ENCODE data around the gene RSPO4. TPM values are rescaled to one million over a fixed set of nuclear protein-coding genes. Genes with fewer than 3 reads are reported as not detected.

RSPO4 gene
- total and polyA plus RNA-seq, 2 donors (not counting 3 experiments of a cell fraction or from before 2014, with no cell fraction given), result not detected

DNA sequence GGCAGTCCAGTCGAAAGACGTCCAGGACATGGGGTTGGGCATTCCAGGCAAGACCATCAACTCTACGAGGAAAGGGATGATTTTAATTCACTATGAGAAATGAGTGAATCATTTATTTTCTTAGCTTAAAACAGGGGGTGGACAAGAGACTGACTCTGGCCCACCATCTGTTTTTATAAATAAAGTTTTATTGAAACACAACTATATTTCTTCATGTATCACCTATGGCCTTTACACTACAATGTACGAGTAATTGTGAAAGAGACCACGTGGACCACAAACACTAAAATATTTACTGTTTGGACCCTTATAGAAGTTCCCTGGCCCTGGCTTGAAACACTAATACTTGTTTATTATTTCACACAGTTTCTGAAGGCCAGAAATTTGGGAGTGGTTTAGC, 15.6 kb upstream of the RSPO4 start:
- no peak for FAIRE-seq
- no TSS peak for BruUV-seq (replicated peaks)
- H4K20me1 ChIP-seq (replicated peaks; ENCODE audit: control insufficient read depth, extremely low read depth, insufficient read depth, low read length), result no peaks in the 10 kb centered on the region
- no peaks in the 10 kb centered on the region for H3K36me3 ChIP-seq (ENCODE audit: control insufficient read depth in 2 of 2, extremely low read depth in 1 of 2, insufficient read depth in 2 of 2, low read length in 2 of 2)
- H3K4me2 ChIP-seq (ENCODE audit: insufficient read depth, low read length), result no peak overlapping the region
- no peak overlapping the region for H3K4me3 ChIP-seq (replicated peaks in 1 of 3; ENCODE audit: insufficient read depth in 1 of 3, low read depth in 1 of 3, low read length in 3 of 3)
- intact Hi-C loops (cut with micrococcal nuclease) (no loop called here), dilution Hi-C loops (cut with MboI; ENCODE audit: extremely low pct_ligation_motif_present, low sequenced_read_pairs) (no loop called here)
- no peaks in the 10 kb centered on the region for H3K4me1 ChIP-seq (ENCODE audit: control insufficient read depth, extremely low read depth, insufficient read depth, low read length)
- peaks cover 0 to 1% of the 10 kb centered on the region in 2 experiments for H3K27me3 ChIP-seq (ENCODE audit: control insufficient read depth in 2 of 2, insufficient read depth in 2 of 2, low read length in 2 of 2)
- ChIA-PET CTCF (interaction anchor here (1.1 kb wide), 1 partner anchor 14 kb away, joined by 3 read pairs; no protein-coding TSS in a partner anchor), POLR2A (no interaction called here)
- H3K9ac ChIP-seq (replicated peaks; ENCODE audit: extremely low read depth, insufficient read depth, low read length), result no peak overlapping the region
- H3K9me1 ChIP-seq (replicated peaks; ENCODE audit: control insufficient read depth, extremely low read depth, insufficient read depth, low read length), result no peaks in the 10 kb centered on the region
- no peaks in the 10 kb centered on the region for H3K79me2 ChIP-seq (ENCODE audit: control insufficient read depth, insufficient read depth, low read length)
- no peak overlapping the region for H3K27ac ChIP-seq (ENCODE audit: insufficient read depth, low read depth, low read length)
- H2AFZ ChIP-seq (ENCODE audit: low read depth, low read length), result no peak overlapping the region
- no peak for DNase-seq (ENCODE audit: low read depth, low spot score)
- no peak for TF ChIP-seq MYC (IDR thresholded peaks at IDR 0.05; ENCODE audit: low read depth, low read length)
- TF ChIP-seq, protein P1, sequence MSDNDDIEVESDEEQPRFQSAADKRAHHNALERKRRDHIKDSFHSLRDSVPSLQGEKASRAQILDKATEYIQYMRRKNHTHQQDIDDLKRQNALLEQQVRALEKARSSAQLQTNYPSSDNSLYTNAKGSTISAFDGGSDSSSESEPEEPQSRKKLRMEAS (IDR thresholded peaks at IDR 0.05; ENCODE audit: insufficient read depth, insufficient read length), result no peak
- TF ChIP-seq FOS (IDR thresholded peaks at IDR 0.05; ENCODE audit: borderline replicate concordance, insufficient read depth, low read length), result no peak
- TF ChIP-seq GATA2 (IDR thresholded peaks at IDR 0.05; ENCODE audit: insufficient read depth, insufficient read length, low read depth, low read length), result no peak
- TF ChIP-seq POLR2A (IDR thresholded peaks at IDR 0.05; ENCODE audit: low read depth, low read length), result no peak
- no peak for TF ChIP-seq EZH2 (IDR thresholded peaks at IDR 0.05; ENCODE audit: borderline replicate concordance, low read depth, low read length, severe bottlenecking)
- TF ChIP-seq, protein P2, sequence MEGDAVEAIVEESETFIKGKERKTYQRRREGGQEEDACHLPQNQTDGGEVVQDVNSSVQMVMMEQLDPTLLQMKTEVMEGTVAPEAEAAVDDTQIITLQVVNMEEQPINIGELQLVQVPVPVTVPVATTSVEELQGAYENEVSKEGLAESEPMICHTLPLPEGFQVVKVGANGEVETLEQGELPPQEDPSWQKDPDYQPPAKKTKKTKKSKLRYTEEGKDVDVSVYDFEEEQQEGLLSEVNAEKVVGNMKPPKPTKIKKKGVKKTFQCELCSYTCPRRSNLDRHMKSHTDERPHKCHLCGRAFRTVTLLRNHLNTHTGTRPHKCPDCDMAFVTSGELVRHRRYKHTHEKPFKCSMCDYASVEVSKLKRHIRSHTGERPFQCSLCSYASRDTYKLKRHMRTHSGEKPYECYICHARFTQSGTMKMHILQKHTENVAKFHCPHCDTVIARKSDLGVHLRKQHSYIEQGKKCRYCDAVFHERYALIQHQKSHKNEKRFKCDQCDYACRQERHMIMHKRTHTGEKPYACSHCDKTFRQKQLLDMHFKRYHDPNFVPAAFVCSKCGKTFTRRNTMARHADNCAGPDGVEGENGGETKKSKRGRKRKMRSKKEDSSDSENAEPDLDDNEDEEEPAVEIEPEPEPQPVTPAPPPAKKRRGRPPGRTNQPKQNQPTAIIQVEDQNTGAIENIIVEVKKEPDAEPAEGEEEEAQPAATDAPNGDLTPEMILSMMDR (IDR thresholded peaks at IDR 0.05; ENCODE audit: extremely low read depth in 1 of 2, insufficient read depth in 1 of 2, low read depth in 1 of 2, low read length in 2 of 2), result no peak
- TF ChIP-seq POLR2AphosphoS5 (IDR thresholded peaks at IDR 0.05; ENCODE audit: insufficient read depth, low read depth, low read length), result no peak
- TF ChIP-seq JUN (IDR thresholded peaks at IDR 0.05; ENCODE audit: borderline replicate concordance, insufficient read depth, insufficient read length, low read depth), result no peak
- no peaks in the 10 kb centered on the region for H3K9me3 ChIP-seq (replicated peaks; ENCODE audit: control insufficient read depth, insufficient read depth, low read length)
